Body of pancreas (tissue), 4 donors: ENCODE measurements around the gene ALPG.

ENCODE experiments used
- POLR2A ChIP-seq, 3 donors: fragments of 450-650 bp; IDR thresholded peaks; one replicate each; pipeline ENCODE4 v1.6.1; 2016; ENCODE audit warnings: antibody characterized with exemption in 3 of 3, mild to moderate bottlenecking in 2 of 3
- TF ChIP-seq, protein P1 (sequence below), 7 experiments: fragments of 450-650 bp in 4 of 7; fragments of 200-600 bp in 3 of 7; sonication (generic) in 3 of 7; IDR thresholded peaks; one replicate each; pipeline ENCODE4 v1.5.1; 2016 to 2019; ENCODE audit warnings: antibody characterized with exemption in 7 of 7

DNA sequence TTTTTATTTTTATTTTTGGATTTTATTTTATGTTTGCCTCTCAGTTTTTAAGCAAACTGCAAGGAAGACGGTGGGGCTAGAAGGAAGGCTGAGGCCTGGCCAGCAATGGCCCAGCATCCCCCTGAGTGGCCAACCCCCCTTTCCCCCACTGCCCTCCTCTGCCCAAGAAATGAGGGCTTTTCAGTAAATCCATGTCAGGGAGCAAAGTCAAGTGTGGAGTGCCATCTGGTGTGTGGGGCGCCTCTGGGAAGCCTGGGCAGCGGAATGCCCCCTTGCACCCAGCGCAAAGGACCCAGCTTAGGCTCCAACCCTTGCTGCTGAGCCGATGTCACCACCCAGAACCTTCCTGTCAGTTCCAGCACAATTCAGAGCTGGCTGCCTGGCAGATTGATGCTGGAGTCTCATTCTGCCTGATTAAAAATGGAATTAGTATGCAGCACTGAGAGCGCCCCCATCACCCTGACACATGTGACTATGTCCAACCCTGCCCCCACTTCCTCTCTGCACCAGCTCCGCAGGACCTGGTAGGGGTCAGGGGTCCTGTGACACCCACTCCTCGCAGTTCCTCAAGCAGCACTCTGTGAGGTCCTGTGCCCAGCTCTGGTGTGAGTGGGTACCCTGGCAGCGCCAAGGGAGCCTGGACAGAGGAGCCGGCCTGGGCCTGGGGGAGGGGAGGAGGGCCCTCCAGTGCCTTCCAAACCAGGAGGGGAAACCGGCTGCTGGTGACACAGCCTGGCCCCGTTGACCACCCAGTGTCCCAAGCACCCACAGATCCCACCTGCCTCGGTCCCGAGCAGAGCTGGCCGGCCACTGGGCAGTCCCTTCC lies 37.3 kb upstream of the ALPG start:
- TF ChIP-seq, protein P1, sequence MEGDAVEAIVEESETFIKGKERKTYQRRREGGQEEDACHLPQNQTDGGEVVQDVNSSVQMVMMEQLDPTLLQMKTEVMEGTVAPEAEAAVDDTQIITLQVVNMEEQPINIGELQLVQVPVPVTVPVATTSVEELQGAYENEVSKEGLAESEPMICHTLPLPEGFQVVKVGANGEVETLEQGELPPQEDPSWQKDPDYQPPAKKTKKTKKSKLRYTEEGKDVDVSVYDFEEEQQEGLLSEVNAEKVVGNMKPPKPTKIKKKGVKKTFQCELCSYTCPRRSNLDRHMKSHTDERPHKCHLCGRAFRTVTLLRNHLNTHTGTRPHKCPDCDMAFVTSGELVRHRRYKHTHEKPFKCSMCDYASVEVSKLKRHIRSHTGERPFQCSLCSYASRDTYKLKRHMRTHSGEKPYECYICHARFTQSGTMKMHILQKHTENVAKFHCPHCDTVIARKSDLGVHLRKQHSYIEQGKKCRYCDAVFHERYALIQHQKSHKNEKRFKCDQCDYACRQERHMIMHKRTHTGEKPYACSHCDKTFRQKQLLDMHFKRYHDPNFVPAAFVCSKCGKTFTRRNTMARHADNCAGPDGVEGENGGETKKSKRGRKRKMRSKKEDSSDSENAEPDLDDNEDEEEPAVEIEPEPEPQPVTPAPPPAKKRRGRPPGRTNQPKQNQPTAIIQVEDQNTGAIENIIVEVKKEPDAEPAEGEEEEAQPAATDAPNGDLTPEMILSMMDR (IDR thresholded peaks at IDR 0.05), result no peak
- TF ChIP-seq POLR2A (IDR thresholded peaks at IDR 0.05), result no peak
